GM23338 (cell line): ENCODE measurements around the gene IGSF21. TPM values are rescaled to one million over a fixed set of nuclear protein-coding genes. Genes with fewer than 3 reads are reported as not detected.

Experiments
- ATAC-seq: fragments of 200-7000 bp; cut with Tn5 transposase; 3 replicates; pipeline ENCODE4 v1.9.1; 2020
- DNase-seq: peaks from one replicate; pipeline ENCODE4 v3.0.0-alpha.2; 2015; ENCODE audit warnings: low spot score
- H2AFZ ChIP-seq: fragments of 200-600 bp; sonication (generic); 2 replicates; pipeline ENCODE4 v1.8.0; 2016; ENCODE audit warnings: antibody characterized with exemption, mild to moderate bottlenecking, moderate library complexity
- H3F3A ChIP-seq: fragments of 200-600 bp; sonication (generic); replicated peaks from 2 replicates; pipeline ENCODE4 v1.8.0; 2017; ENCODE audit warnings: antibody characterized with exemption, mixed run types, low read depth
- H3K27ac ChIP-seq: fragments of 200-600 bp; sonication (generic); 2 replicates; pipeline ENCODE4 v1.6.1; 2016; ENCODE audit warnings: low read depth
- H3K27me3 ChIP-seq: fragments of 200-600 bp; sonication (generic); 2 replicates; pipeline ENCODE4 v1.8.0; 2016; ENCODE audit warnings: mild to moderate bottlenecking, mixed run types, moderate library complexity; ENCODE audit not compliant: insufficient read depth
- H3K36me3 ChIP-seq: fragments of 200-600 bp; sonication (generic); 2 replicates; pipeline ENCODE4 v1.8.0; 2016; ENCODE audit warnings: mild to moderate bottlenecking; ENCODE audit not compliant: insufficient read depth
- H3K4me1 ChIP-seq: fragments of 200-600 bp; sonication (generic); 2 replicates; pipeline ENCODE4 v1.8.0; 2016; ENCODE audit warnings: mild to moderate bottlenecking, moderate library complexity; ENCODE audit not compliant: insufficient read depth
- H3K4me2 ChIP-seq: fragments of 200-600 bp; sonication (generic); 2 replicates; pipeline ENCODE4 v1.7.1; 2017; ENCODE audit warnings: mixed run types
- H3K4me3 ChIP-seq: fragments of 200-600 bp; sonication (generic); 2 replicates; pipeline ENCODE4 v1.6.1; 2016; ENCODE audit warnings: mixed run types
- H3K79me2 ChIP-seq: fragments of 200-600 bp; sonication (generic); replicated peaks from 2 replicates; pipeline ENCODE4 v1.8.0; 2017; ENCODE audit warnings: mild to moderate bottlenecking; ENCODE audit not compliant: insufficient read depth
- H3K9me2 ChIP-seq: fragments of 200-600 bp; sonication (generic); 2 replicates; pipeline ENCODE4 v1.8.0; 2017; ENCODE audit not compliant: insufficient read depth
- H4K20me1 ChIP-seq: fragments of 200-600 bp; sonication (generic); replicated peaks from 2 replicates; pipeline ENCODE4 v1.8.0; 2017; ENCODE audit warnings: mild to moderate bottlenecking; ENCODE audit not compliant: insufficient read depth
- H3K27ac Mint-ChIP-seq: 2 replicates; pipeline ENCODE4 v1.8.0; 2020; ENCODE audit warnings: inconsistent platforms, mild to moderate bottlenecking, moderate library complexity, mixed read lengths
- H3K27me3 Mint-ChIP-seq: 3 replicates; pipeline ENCODE4 v1.8.0; 2022; ENCODE audit warnings: low read depth, mild to moderate bottlenecking, moderate library complexity, mixed read lengths, inconsistent platforms; ENCODE audit not compliant: insufficient read depth, poor library complexity
- H3K36me3 Mint-ChIP-seq: 3 replicates; pipeline ENCODE4 v1.8.0; 2021; ENCODE audit warnings: low read depth, mild to moderate bottlenecking, inconsistent platforms, moderate library complexity, mixed read lengths
- H3K4me1 Mint-ChIP-seq: 3 replicates; pipeline ENCODE4 v1.8.0; 2020; ENCODE audit warnings: mild to moderate bottlenecking, inconsistent platforms, mixed read lengths
- H3K4me3 Mint-ChIP-seq: 3 replicates; pipeline ENCODE4 v1.8.0; 2021; ENCODE audit warnings: moderate library complexity, mild to moderate bottlenecking, inconsistent platforms, mixed read lengths
- H3K9me3 Mint-ChIP-seq: 3 replicates; pipeline ENCODE4 v1.8.0; 2020; ENCODE audit warnings: moderate library complexity, mild to moderate bottlenecking, inconsistent platforms, mixed read lengths
- CREB1 ChIP-seq: fragments of 250-450 bp; sonication (Bioruptor Pico); IDR thresholded peaks from 2 replicates; pipeline ENCODE4 v1.5.0; 2020; ENCODE audit warnings: low read depth, mild to moderate bottlenecking, moderate library complexity
- CTCF ChIP-seq, 2 experiments: fragments of 200-600 bp in 1 of 2; sonication (generic) in 1 of 2; conservative IDR thresholded peaks; 2 replicates each; pipeline versions ENCODE4 v1.5.1 to v1.6.1; 2016 to 2017; ENCODE audit warnings: antibody characterized with exemption in 2 of 2, low read depth in 2 of 2, mild to moderate bottlenecking in 2 of 2, moderate library complexity in 1 of 2
- EZH2 ChIP-seq: fragments of 200-600 bp; sonication (generic); IDR thresholded peaks from one replicate; pipeline ENCODE4 v1.8.0; 2017; ENCODE audit warnings: antibody characterized with exemption, mild to moderate bottlenecking, low read depth; ENCODE audit not compliant: unreplicated experiment
- EZH2phosphoT487 ChIP-seq: fragments of 200-600 bp; sonication (generic); IDR thresholded peaks from one replicate; pipeline ENCODE4 v1.8.1; 2018; ENCODE audit warnings: antibody characterized with exemption; ENCODE audit not compliant: unreplicated experiment
- JUNB ChIP-seq: IDR thresholded peaks from one replicate; pipeline ENCODE4 v1.6.1; 2016; ENCODE audit warnings: antibody characterized with exemption; ENCODE audit not compliant: unreplicated experiment
- NANOG ChIP-seq: IDR thresholded peaks from 2 replicates; pipeline ENCODE4 v1.6.1; 2016; ENCODE audit warnings: antibody characterized with exemption, borderline replicate concordance
- REST ChIP-seq: IDR thresholded peaks from one replicate; pipeline ENCODE4 v1.6.1; 2018; ENCODE audit warnings: antibody characterized with exemption; ENCODE audit not compliant: unreplicated experiment
- STAT1 ChIP-seq: IDR thresholded peaks from one replicate; pipeline ENCODE4 v1.6.1; 2016; ENCODE audit warnings: antibody characterized with exemption; ENCODE audit not compliant: unreplicated experiment
- ZNF331 ChIP-seq: fragments of 250-450 bp; sonication (Bioruptor Pico); IDR thresholded peaks from 2 replicates; pipeline ENCODE4 v1.5.0; 2020; ENCODE audit warnings: low read depth, mild to moderate bottlenecking, moderate library complexity
- ZNF462 ChIP-seq: fragments of 250-450 bp; sonication (Bioruptor Pico); IDR thresholded peaks from 2 replicates; pipeline ENCODE4 v1.5.0; 2020; ENCODE audit warnings: mild to moderate bottlenecking, moderate library complexity
- polyA plus RNA-seq: library from polyadenylated mRNA; unstranded; fragments of >200 nt; fragmentation: Nextera tagmentation; extraction: Ambion mirVana; gene quantifications from 2 replicates; pipeline ENCODE4 v1.2.1, GENCODE V29; 2016
- total RNA-seq: library from RNA; depleted of rRNA; stranded (reverse); fragments of >200 nt; shearing (Covaris generic); gene quantifications from 2 replicates; pipeline ENCODE4 v1.2.3, GENCODE V29; 2014

IGSF21 gene
- total and polyA plus RNA-seq, 2 experiments from 2014 or later: 15.6 to 15.7 TPM

- Mint-ChIP-seq H3K36me3 (no peaks in the 10 kb centered on the region), H3K27me3 (peaks cover 21% of the 10 kb centered on the region), H3K27ac (no peak overlapping the region), H3K4me3 (no peak overlapping the region), H3K9me3 (no peaks in the 10 kb centered on the region), H3K4me1 (peaks cover 75% of the 10 kb centered on the region)
- Histone ChIP-seq H3K4me3 (no peak overlapping the region), H4K20me1 (no peaks in the 10 kb centered on the region), H3K9me2 (no peaks in the 10 kb centered on the region), H3K36me3 (no peaks in the 10 kb centered on the region), H3K27ac (no peak overlapping the region), H3K4me1 (peaks cover 48% of the 10 kb centered on the region), H3K79me2 (no peaks in the 10 kb centered on the region), H3F3A (peaks cover 5% of the 10 kb centered on the region; the same call in 1 of the 2 replicates), H3K4me2 (no peak overlapping the region), H2AFZ (no peak overlapping the region), H3K27me3 (no peaks in the 10 kb centered on the region)
- DNase-seq (no peak), ATAC-seq (no peak)
- no peak for TF ChIP-seq EZH2phosphoT487
- TF ChIP-seq ZNF331: no peak
- no peak for TF ChIP-seq STAT1
- TF ChIP-seq CREB1 (CRISPR knock-in tag): no peak
- TF ChIP-seq REST: no peak
- TF ChIP-seq EZH2: no peak
- no peak for TF ChIP-seq JUNB
- no peak for TF ChIP-seq CTCF (conservative IDR thresholded peaks at IDR 0.05; ENCODE audit: low read depth in 2 of 2)
Observed at GRCh38 chr1:18285538-18285924, 177.9 kb downstream of the IGSF21 start.

GRCh38 chr1:18288722-18289121, 181.1 kb downstream of the IGSF21 start:
- DNase-seq (no peak), ATAC-seq (no peak)
- Mint-ChIP-seq H3K27ac (peak overlapping the region; percentile 34), H3K4me1 (peaks cover 69% of the 10 kb centered on the region), H3K9me3 (no peaks in the 10 kb centered on the region), H3K27me3 (peaks cover 19% of the 10 kb centered on the region), H3K4me3 (no peak overlapping the region), H3K36me3 (no peaks in the 10 kb centered on the region; the same call in 2 of the 3 replicates)
- H2AFZ ChIP-seq: no peak overlapping the region
- no peak overlapping the region for H3K4me3 ChIP-seq
- peaks cover 35% of the 10 kb centered on the region for H3K4me1 ChIP-seq
- no peak overlapping the region for H3K4me2 ChIP-seq
- no peaks in the 10 kb centered on the region for H3K27me3 ChIP-seq
- H4K20me1 ChIP-seq: no peaks in the 10 kb centered on the region
- H3F3A ChIP-seq: peaks cover 5% of the 10 kb centered on the region; the same call in 1 of the 2 replicates
- H3K9me2 ChIP-seq: no peaks in the 10 kb centered on the region
- no peaks in the 10 kb centered on the region for H3K79me2 ChIP-seq
- H3K27ac ChIP-seq: peak overlapping the region; percentile 80
- no peaks in the 10 kb centered on the region for H3K36me3 ChIP-seq
- TF ChIP-seq STAT1 (no peak), ZNF331 (no peak), CREB1 (CRISPR knock-in tag) (no peak), ZNF462 (CRISPR knock-in tag) (no peak), NANOG (no peak)
